GM21447 (cell line): Measurements from ENCODE around the gene ARHGEF40.
"Not testable (repeated sequence)": the region's sequence is repeated elsewhere in the genome, so short reads cannot be mapped to it uniquely, and the experiment has no call there.

ENCODE experiments used
- ATAC-seq: cut with Tn5 transposase; IDR thresholded peaks from one replicate; pipeline ENCODE4 v1.9.1; 2021; ENCODE audit not compliant: unreplicated experiment

ARHGEF40 gene

DNA sequence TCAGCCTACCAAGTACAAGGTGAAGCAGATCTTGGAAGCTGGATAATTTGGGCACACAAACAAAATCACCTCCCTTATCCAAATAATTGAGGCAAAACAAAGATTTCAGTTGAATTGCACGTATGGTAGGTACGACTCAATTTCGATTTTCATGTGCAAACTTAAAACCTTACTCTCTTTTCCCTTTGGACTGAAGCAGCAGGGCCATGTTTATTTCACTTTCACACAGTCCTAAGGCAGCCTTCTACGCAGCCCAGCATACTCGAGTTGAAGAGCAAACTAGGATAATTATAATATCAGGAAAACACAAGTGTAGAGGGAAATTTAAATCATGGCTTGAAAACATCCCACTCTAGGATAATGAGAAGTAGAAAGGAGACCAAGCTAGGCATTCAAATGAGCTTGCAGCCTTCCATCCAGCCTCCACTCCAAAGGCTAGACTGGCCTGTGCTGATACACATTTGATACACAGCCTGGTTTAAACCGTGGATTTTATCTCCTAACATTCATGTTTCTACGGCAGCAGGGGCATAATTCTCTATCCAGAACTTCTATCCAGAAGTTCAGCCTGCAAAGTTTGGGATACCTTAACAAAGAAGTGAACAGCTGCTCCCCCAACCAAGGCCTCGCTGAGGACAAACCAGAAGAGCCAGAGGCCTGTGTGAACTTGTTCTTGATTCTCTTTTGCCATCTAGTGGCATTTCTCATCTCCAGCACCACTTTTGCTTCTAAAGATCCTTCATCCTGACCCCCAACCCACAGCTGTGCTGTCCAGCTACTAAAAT lies 30.3 kb upstream of the ARHGEF40 start:
- ATAC-seq: no peak

- no peak for ATAC-seq
These were observed 29.7 kb upstream of the ARHGEF40 start for GRCh38 chr14:21040370-21040925.

DNA sequence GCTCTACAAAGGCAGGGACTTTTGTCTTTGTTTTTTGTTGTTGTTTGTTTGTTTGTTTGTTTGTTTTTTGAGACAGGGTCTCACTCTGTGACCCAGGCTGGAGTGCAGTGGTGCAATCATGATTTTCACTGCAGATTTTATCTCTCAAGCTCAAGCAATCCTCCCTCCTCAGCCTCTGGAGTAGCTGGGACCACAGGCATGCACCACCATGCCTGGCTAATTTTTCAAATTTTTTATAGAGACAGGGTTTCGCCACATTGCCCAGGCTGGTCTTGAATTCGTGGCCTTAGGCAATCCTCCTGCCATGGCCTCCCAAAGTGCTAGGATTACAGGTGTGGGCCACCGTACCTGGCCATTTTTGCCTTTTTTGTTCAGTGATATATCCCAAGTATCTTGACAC lies 29.2 kb upstream of the ARHGEF40 start:
- ATAC-seq: not testable (repeated sequence)

DNA sequence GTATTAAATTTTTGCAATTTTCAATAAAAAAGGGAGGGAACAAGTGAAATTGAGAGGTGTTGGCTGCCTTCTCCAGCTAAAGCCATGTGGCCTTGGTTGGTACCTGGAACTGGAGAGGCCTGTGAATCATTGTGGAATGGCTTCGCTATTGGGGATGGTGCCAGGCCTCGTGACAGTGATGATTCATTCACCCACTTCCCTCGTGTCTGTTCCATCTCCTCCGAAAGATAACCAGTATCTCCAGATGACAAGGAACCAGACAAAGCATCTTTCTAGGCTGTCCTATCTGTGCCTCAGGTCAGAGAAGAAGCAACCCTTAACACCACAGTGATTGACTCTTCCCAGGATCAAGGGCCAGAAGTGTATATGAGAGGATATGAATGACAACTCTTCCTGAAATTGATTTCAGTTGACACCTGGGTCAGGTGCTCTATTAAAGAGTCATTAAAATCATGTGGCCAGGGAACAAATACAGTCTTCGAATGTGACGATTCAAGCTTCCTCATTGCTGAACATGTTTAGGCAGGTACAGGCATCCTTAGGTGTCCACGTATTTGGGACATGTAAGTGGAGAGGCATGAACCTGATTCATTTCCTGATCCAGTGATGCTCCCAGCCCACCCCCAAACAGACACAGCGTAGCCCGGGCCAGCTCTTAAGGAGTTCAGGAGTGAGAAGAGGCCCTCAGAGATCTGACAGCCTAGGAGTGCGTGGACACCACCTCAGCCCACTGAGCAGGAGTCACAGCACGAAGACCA lies 28.2 kb upstream of the ARHGEF40 start, which contains the start of gene RNASE7:
RNASE7 (plus strand) TSS at position 687 of the 758 bp plus-strand sequence. CDS start 631 bp downstream, outside the sequence.
- no peak for ATAC-seq

GRCh38 chr14:21042918-21043317 lies 27.2 kb upstream of the ARHGEF40 start:
- ATAC-seq: no peak

DNA sequence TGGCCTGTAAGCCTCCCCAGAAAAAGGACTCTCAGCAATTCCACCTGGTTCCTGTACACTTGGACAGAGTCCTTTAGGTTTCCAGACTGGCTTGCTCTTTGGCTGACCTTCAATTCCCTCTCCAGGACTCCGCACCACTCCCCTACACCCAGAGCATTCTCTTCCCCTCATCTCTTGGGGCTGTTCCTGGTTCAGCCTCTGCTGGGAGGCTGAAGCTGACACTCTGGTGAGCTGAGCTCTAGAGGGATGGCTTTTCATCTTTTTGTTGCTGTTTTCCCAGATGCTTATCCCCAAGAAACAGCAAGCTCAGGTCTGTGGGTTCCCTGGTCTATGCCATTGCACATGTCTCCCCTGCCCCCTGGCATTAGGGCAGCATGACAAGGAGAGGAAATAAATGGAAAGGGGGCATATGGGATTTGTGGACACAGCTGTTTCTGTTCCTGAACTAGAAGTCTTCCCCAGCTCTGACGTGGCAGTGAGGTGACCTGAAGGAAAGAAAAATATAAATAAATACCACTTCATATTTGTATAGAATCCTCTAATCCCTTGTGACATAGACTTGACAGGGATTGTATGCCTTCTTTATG lies 26.6 kb upstream of the ARHGEF40 start:
- no peak for ATAC-seq

DNA sequence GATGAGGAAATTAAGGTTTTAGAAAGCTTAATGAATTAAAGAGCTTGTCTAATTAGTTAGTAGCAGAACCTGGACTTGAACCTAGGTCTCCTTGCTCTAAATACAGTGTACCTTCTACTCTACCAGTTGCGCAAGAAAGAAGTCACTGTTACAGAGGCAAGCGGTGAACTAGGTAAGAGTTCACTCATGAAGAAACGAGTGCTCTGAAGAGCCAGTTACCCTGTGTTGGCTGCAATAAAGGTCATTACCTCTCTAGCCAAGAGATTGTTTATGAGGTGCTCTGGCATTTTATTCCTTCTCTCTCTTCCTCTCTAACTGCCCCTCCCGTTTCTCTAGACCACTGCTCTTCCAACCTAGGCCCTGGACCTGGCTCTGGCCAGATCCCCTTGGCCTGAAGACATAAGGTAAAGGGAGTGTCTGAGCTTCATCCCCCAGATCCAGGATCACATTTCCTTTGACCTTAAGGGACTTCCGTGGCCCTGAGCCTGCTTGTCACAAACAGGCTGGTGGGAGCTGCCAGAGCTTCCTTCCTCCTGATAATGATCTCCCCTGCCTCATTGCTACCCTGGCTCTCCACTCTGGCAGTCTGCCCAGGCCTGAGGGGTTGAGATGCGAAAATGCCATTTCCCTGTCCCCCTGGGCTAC lies 26.0 kb upstream of the ARHGEF40 start:
- no peak for ATAC-seq

DNA sequence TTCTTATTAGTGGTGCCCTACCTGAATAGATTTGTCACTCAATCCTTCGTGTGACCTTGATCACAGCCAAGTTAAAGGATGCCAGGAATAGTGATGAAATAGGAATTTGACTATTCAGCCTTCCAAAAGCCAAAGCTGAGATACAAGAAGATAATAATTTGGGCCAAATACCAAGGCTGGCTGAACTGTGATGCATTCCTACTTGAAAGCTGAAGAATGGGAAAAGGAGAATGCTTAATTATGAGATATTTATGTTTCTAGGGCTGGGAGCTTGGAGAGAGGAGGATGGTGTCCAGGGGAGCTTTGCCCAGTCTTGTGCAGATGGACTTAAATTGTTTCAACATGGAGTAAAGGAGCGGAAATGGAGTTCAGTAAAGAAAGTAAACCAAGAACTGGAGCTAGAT lies 22.7 kb upstream of the ARHGEF40 start:
- ATAC-seq: no peak

- no peak for ATAC-seq
These were observed 21.5 kb upstream of the ARHGEF40 start for GRCh38 chr14:21048638-21049037.

DNA sequence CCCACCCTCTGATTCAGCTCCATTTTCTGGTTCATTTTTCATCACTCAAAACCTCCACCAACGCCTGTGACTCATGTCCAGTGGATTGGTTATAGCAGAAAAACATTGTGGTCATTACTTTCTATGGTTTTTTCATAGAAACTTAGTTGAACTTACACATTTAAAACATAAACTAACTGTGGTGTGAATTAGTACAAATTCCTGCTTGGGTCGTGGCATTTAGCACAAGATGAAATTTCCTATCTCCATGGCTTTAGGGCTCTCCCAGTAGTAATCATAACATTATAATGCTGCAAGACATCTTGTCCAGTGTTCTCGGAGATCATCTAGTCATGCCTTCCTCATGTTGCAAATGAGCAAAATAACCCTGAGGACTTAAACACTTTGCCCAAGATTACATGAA lies 20.8 kb upstream of the ARHGEF40 start:
- ATAC-seq: no peak

DNA sequence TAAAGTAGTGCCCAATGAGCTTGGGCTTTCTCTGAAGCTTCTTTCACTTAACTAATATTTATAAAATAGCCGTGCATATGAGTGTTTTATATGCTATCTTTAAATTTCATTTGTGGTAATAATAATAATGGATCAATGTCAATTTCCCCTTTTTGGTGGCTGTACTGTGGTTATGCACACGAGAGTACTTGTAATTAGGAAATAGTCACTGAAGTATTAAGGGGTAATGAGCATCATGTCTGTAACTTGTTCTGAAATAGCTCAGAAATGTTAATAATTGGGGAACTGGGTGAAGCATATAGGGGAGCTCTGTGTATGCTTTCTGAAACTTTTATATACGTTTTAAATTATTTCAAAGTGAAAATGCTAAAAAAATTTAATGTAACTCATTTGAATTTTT lies 19.5 kb upstream of the ARHGEF40 start:
- no peak for ATAC-seq

DNA sequence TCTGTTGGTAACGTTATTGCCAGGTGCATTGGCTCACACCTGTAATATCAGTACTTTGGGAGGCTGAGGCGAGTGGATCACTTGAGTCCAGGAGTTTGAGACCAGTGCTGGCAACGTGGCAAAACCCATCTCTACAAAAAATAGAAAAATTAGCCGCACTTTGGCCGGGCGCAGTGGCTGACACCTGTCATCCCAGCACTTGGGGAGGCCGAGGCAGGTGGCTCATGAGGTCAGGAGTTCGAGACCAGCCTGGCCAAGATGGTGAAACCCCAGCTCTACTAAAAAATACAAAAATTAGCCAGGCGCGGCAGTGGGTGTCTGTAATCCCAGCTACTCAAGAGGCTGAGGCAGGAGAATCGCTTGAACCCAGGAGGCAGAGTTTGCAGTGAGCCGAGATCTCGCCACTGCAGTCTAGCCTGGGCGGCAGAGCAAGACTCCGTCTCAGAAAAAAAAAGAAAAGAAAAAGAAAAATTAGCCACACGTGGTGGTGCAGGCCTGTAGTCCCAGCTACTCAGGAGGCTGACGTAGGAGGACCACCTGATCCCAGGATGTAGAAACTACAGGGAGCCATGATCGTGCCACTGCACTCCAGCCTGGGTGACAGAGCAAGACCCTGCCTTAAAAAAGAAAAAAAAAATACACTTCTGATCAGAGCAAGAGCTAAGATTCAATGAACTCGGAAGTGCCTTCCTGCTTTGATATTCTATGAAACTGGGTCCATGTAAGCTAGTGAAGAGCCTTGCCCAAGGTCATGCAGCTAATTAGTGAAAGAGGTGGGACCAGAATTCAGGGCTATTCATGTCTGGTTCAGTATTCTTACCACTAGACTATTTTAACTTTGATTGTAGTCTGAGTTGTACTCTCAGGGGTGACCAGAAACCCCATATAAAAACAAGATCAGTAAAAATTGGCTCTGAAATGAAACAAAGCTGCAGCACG lies 16.7 kb upstream of the ARHGEF40 start:
- no peak for ATAC-seq

DNA sequence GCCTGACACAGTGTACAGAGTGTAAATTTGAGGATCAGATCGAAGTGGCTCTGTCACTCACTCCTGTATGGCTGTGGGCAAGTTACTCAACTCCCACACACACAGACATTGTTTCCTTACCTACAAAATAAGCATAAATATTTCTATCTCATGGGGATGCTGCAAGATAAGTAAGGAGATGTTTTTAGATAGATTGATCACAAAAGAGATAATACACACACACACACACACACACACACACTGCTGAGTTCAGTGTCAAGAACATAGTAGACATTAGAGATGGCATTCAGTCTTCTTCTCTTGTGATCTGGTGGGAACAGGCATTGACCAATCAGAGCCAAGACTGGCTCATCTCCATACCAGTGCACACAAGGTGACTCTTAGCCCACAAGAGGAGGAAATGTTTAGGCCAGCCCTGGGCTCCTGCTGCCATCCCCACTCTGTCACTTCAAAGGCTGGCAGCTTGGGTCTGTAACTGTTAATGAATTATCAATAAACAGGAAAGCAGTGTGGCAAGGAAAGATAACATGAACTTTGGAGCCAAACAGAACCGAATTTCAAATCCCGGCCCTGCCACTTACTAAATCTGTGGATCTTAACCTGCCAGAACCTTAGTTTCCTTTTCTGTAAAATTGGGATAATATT lies 15.9 kb upstream of the ARHGEF40 start:
- no peak for ATAC-seq

- ATAC-seq: no peak
These were observed 15.3 kb upstream of the ARHGEF40 start for GRCh38 chr14:21054768-21055145.

DNA sequence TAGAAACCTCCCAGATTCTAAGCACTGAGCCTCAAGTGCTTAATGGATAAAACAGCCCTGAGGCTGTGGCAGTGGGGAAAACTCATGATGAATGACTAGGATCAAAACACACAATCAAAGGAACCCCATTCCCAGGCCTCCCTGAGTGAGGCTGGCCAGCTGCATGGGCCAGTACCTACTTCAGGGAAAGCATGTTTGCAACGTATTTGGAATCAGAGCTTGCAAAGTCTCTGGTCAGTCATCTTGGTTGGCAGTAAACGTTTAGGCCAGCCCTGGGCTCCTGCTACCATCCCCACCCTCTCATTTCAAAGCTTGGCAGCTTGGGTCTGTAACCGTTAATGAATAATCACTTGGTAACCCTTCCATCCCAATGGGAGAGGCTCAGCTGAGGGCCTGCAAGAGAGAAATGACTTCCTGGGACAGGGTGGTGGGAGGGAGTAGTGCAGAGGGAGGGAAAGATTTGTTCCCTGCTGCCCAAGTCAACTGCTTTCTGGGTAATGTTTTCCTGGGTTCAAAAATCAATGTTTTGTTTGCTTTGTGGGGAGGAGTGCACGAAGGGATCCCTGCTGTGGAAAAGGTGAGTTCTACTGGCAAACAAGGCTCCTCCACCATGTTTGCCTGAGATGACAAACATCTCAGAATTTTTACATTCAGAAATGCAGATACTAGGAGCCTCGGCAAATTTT lies 14.5 kb upstream of the ARHGEF40 start:
- no peak for ATAC-seq

- ATAC-seq: no peak
These were observed 13.5 kb upstream of the ARHGEF40 start for GRCh38 chr14:21056520-21057163.

- ATAC-seq: no peak
These were observed 12.1 kb upstream of the ARHGEF40 start, which contains the start of gene RNASE8 for GRCh38 chr14:21057803-21058675. Gene RNASE8, plus strand, starts transcription at chr14:21057822. Its CDS starts 71 bp downstream, at chr14:21057893.
